ENCODE data around the gene FARS2.

Gene FARS2

GRCh38 chr6:5439749-5440148, 178.4 kb downstream of the FARS2 start:
- no peak for DNase-seq

- DNase-seq = no peak
Measured at GRCh38 chr6:5442319-5442718, 181.0 kb downstream of the FARS2 start.

- DNase-seq = no peak
Measured at GRCh38 chr6:5442916-5443315, 181.6 kb downstream of the FARS2 start.

GRCh38 chr6:5443491-5443890, 182.2 kb downstream of the FARS2 start:
- DNase-seq = no peak

- DNase-seq = no peak
Measured at GRCh38 chr6:5446362-5447075, 185.2 kb downstream of the FARS2 start.

- DNase-seq = no peak
Measured at GRCh38 chr6:5447921-5448320, 186.6 kb downstream of the FARS2 start.

GRCh38 chr6:5450073-5450472, 188.8 kb downstream of the FARS2 start:
- DNase-seq = no peak

GRCh38 chr6:5453546-5453945, 192.2 kb downstream of the FARS2 start:
- DNase-seq = no peak

- DNase-seq = no peak
Measured at GRCh38 chr6:5455142-5455541, 193.8 kb downstream of the FARS2 start.

- DNase-seq = no peak
Measured at GRCh38 chr6:5457041-5457440, 195.7 kb downstream of the FARS2 start.

- DNase-seq = no peak
Measured at GRCh38 chr6:5457983-5458683, 196.8 kb downstream of the FARS2 start.

- no peak for DNase-seq
Measured at GRCh38 chr6:5459346-5459745, 198.0 kb downstream of the FARS2 start.

GRCh38 chr6:5461365-5461764, 200.1 kb downstream of the FARS2 start:
- no peak for DNase-seq

GRCh38 chr6:5462856-5463255, 201.5 kb downstream of the FARS2 start:
- DNase-seq = no peak

- DNase-seq = no peak
Measured at GRCh38 chr6:5463690-5464089, 202.4 kb downstream of the FARS2 start.

- no peak for DNase-seq
Measured at GRCh38 chr6:5464099-5464885, 203.0 kb downstream of the FARS2 start.

- no peak for DNase-seq
Measured at GRCh38 chr6:5466281-5467136, 205.2 kb downstream of the FARS2 start.

- peak; percentile 4 for DNase-seq
Measured at GRCh38 chr6:5468586-5468985, 207.3 kb downstream of the FARS2 start.

GRCh38 chr6:5469101-5469846, 208.0 kb downstream of the FARS2 start:
- no peak for DNase-seq

- peak; percentile 57 for DNase-seq
Measured at GRCh38 chr6:5471044-5471443, 209.7 kb downstream of the FARS2 start.

GRCh38 chr6:5471637-5472398, 210.5 kb downstream of the FARS2 start:
- no peak for DNase-seq

All from kidney glomerular epithelial cell (primary cell).